Keratinocyte (primary cell): ENCODE results near the gene IGHMBP2.

Source experiments
- CTCF ChIP-seq, 3 experiments: IDR thresholded peaks in 1 of 3; conservative IDR thresholded peaks in 1 of 3; optimal IDR thresholded peaks in 1 of 3; 2 replicates in 2 of 3; 3 replicates in 1 of 3; pipeline versions ENCODE3 to v1.5.1; 2011; ENCODE audit warnings: low read length in 3 of 3, mild to moderate bottlenecking in 3 of 3, moderate library complexity in 2 of 3, control low read depth in 1 of 3, inconsistent platforms in 1 of 3; ENCODE audit not compliant: insufficient read depth in 2 of 3; ENCODE audit errors: extremely low read depth in 1 of 3
- EZH2 ChIP-seq: IDR thresholded peaks from one replicate; pipeline ENCODE4 v1.6.1; 2012; ENCODE audit warnings: inconsistent platforms, mild to moderate bottlenecking, low read length, moderate library complexity

- TF ChIP-seq EZH2 (no peak), CTCF (optimal IDR thresholded peaks at IDR 0.05 in 1 of 3, IDR thresholded peaks at IDR 0.05 in 1 of 3, conservative IDR thresholded peaks at IDR 0.05 in 1 of 3; ENCODE audit: extremely low read depth in 1 of 3, insufficient read depth in 2 of 3, low read length in 3 of 3) (no peak)
Measured at GRCh38 chr11:68977781-68978625, 74.3 kb downstream of the IGHMBP2 start.
